GM18511 (cell line): ENCODE measurements around the gene HTRA2.

Experiments used
- ATAC-seq: cut with Tn5 transposase; IDR thresholded peaks from one replicate; pipeline ENCODE4 v1.9.1; 2021; ENCODE audit warnings: mild to moderate bottlenecking, moderate library complexity; ENCODE audit not compliant: unreplicated experiment

The HTRA2 gene

DNA sequence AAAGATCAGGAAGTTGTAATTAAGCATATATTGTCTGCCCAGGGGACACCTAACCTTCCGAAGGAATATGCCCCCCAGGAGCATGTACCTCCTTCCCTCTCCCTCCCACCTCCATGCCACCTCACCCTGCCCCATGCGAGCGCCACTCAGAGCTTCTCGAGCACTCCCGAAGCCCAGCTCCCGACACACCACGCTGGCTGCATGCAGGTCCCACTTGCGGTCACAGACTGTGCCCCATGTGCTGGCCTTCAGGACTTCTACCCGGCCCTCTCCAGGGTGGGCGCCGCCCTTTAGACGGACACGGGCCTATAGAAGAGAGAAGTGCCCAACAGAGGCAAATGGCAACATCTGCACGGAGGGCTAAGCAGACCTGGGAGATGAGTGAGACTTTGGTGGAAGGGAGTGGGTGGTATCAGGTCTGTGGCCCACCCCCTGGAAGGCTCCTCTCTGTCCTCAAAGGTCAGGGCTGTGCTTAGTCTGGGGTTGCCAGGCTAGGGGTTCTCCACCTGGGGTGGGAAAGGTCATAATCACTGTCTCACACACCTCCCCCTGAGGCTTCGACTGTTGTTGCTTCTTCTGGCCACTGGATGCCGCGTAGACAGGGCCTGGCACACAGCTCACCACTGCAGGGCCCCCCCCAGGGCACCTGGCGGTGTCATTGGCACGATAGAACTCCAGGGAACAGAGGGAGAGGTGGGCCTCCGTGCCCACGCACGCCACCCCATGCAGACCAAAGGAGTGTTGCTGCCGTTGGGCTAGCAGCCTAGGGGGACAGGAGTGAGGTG is 6.6 kb downstream of the HTRA2 start:
- no peak for ATAC-seq

- no peak for ATAC-seq
These were observed 7.4 kb downstream of the HTRA2 start for GRCh38 chr2:74537140-74537539.

GRCh38 chr2:74538881-74539339 is 9.2 kb downstream of the HTRA2 start:
- no peak for ATAC-seq

DNA sequence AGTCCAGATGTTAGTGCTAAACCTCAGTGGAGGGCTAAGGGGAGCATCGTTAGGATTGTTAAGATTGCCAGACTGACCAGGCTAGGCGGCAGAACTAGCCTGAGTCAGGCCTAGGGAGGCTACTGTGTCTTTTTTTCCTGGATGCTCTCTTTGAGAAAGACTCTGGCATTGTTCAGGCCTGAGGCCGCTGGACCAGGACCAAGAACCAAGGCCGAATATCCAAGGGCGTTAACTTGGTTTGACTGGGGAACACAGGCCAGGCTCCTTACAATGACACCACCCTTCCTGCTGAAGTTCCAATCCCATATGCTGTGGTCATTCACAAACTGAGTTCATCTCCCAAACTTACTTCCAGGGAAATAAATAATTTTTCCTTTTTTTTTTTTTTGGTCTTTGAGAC is 10.6 kb downstream of the HTRA2 start:
- ATAC-seq: no peak

DNA sequence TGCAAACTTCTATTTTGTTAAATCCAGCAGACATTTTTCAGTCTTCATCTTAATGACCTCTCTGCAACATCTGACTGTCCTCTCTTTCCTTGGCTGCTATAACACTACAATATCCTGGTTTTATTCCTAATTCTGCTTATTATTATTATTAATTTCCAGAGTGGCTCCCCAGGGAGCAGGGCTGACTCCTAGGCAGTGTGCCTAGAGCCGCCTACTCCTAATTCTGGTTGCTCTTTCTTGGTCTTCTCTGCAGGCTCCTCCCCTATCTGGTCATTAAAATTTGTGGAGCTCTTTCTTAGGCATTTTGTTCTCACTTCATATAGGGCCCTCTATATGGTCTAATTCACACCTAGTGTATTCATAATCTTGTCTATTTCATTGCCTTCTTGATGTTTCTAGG is 13.2 kb downstream of the HTRA2 start:
- no peak for ATAC-seq

- ATAC-seq: no peak
These were observed 14.9 kb downstream of the HTRA2 start for GRCh38 chr2:74544634-74545033.

DNA sequence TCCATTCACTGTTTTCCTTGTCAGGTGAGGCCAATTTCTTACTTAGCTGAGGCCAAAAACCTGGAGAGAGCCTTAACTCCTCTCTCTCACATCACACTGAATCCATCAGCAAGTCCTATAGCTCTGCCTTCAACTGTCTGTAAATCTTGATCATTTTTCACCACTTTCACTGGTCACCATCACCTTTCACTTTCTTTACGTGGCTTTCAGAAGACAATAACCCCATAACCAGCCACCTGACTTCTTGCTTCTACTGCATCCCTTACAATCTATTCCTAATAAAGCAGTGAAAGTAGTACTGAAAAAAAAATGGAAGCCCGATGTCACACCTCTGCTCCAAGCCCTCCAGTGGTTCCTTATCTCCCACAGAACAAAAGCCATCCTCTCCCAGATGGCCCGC is 16.3 kb downstream of the HTRA2 start:
- ATAC-seq: no peak

DNA sequence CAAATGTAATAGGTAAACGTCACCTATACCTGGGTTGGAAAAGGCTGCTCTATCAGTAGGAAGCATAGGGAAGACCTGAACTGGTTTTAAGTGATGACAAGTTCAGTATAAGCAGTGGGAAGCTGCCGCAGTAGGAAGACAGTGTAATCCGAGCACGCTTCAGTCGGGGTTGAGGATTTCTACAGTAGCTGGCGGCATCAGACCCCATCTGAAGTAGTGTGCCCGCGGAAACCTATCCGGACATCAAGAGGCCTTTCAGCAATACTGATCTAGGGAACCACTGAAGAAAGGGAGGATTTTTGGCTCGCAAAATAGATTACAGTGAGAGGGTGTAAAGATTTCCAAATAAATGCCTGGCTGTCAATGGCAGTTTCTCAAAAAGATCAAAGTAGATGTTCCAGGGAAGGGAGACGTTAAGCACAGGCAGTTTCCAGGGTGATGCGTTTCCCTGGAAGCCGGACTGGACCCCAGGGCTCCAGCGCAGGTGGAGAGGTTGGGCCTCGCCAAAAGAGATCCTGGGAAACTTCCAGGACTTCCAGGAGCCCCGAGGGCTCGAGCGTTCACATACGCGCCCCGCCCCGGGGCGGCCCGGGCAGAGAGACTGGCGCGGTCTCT is 18.7 kb downstream of the HTRA2 start:
- ATAC-seq: no peak

GRCh38 chr2:74548900-74549826 is 19.4 kb downstream of the HTRA2 start:
- ATAC-seq: peak; percentile 43

GRCh38 chr2:74550231-74550630 is 20.5 kb downstream of the HTRA2 start:
- no peak for ATAC-seq

DNA sequence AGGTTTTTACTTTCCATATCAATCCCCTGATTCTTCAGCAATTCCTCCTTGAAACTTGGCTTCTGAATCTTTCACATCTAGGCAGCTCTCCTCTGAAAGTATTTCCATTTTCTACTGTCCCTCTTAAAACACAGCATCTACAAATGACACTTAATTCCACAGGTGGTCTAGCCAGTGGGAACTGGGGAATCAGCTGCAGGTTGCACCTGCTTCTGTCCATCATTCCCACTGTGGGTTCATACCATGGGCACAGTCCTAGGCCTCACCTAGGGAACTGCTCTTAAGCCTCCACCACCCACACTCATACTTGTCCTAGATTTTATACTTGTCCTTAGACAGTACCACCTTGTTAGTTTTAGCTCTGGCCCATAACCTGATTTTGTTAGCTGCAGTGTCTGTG is 21.8 kb downstream of the HTRA2 start:
- no peak for ATAC-seq

DNA sequence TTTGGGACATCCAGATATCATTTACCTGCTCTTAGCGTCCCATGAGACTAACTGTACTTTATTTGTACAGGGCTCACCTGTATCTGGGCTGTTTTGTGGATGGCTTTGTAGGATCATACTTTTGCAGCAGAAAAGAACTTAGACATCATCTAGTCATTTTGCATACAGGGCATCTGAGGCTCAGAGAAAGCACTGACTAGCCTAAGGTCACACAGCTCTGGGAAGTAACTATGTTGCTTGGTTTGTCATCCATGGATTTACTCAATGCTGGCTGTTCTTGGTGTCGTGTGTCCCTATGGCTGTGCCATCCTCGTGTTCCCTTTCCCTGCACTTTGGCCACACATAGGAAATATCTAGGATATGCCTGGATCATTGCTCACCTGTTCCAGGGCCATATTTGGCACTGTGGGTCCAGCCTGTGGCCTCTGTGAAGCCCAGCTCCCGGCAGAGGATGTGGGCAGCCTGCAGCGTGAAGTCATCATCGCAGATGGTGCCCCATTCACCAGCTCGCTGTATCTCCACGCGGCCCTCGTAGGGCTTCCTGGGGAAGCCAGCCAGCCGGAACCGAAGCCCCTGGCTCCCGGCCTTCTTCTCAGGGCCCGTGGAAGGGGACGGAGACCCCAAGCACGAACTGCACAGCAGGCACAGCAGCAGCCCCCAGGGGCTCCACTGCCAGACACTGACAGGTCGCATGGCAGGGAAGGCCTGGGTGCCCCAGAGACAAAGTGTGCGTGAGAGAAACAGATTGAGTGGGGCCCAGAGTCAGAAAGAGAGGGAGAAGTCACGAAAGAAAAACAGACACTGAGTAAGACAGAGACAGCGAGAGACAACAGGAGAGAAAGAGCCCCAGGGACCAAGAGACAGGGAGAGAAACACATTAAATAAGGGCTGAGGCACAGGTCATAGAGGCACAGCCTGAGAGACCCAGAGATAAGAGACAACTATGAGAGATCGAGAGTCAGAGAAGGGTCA is 22.5 kb downstream of the HTRA2 start:
- peak; percentile 14 for ATAC-seq

DNA sequence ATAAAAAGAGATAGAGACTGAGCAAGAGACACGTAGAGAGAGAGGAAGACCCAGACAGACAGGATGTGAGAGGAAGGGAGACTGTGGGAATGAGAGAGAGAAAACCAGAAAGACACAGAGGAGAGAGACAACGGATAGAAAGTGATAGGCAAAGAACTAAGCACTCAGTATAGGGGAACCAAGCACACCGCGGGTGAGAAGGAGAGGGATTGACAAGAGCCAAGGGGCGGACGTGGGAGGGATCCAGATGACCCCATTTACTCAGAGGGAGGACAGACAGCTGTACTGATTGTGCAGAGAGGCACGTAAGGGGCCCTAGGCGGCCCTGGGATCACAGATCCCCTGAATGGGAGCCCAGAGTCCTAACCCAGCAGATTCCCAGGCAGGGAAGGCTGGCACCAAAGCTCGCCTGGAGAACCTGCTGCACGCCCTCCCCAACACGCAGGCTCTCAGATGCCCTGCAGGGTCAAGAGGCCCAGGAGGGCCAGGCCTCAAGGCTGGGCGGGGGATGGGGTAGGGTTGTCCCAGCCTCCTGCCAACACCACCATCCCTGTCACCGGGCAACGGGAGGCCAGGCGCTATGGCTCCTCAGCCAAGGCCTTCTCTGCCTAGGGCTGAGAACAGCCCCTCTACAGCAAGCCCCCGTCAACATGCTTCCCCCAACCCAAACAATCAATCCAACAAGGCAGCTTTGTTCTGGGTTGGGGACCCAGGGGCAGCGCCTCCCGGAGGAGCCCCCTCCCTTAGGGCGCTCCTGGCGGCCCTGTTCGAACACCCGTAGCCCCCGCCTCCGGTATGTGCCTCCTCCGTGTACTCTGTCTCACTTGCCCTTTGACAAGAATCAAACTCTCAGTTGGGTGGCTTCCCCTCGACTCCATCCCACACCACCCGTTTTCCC is 23.4 kb downstream of the HTRA2 start:
- no peak for ATAC-seq

DNA sequence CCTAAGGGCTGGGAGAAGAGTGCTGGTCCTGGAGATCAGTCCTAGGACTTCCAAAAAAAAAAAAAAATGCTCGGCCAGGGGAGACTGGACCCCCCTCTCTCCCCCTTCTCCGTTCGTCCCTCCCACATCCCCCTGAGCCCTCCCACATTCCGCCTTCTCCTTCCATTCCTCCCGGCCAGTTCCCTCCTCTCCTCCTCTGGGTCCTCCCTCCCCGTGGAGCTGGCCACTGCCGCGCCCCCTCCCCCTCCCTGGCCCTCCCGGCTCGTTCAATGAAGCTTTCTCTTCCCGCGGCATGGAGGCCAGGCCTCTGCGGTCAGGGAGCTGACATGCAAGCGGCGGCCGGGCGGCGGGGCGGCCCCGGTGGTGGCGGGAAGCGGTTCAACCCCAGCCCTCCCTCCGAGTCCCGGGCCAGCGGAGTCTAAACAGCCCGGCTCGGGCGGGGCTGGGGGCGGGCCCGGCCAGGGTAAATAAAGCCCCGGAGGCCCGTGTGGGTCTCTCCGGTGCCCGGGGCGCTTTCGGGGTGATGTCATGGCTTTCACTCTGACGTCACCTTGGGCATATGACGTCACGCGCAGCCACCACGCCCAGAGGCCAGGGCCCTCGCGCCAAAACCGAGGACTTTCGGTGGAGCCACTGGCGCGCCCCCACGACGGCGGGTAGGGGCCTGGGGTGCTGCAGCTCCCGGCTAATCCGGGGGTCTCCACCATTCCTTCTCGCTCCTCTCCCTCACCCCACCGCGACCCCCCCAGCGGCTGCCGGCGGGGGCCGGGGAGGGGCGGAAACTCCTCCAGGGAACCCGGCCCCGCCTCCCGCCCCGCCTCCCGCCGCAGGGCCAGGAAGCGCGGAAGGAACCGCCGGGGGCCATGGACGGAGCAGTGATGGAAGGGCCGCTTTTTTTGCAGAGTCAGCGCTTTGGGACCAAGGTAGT is 24.4 kb downstream of the HTRA2 start, which contains the start of the genes DOK1 and LOXL3:
DOK1 (plus strand) TSS at position 829 of the 928 bp plus-strand sequence; CDS start at position 864, 35 bp downstream.
LOXL3 (minus strand) TSS at position 51 of the 928 bp plus-strand sequence. CDS start 1,308 bp downstream, outside the sequence.
- peak; percentile 70 for ATAC-seq

DNA sequence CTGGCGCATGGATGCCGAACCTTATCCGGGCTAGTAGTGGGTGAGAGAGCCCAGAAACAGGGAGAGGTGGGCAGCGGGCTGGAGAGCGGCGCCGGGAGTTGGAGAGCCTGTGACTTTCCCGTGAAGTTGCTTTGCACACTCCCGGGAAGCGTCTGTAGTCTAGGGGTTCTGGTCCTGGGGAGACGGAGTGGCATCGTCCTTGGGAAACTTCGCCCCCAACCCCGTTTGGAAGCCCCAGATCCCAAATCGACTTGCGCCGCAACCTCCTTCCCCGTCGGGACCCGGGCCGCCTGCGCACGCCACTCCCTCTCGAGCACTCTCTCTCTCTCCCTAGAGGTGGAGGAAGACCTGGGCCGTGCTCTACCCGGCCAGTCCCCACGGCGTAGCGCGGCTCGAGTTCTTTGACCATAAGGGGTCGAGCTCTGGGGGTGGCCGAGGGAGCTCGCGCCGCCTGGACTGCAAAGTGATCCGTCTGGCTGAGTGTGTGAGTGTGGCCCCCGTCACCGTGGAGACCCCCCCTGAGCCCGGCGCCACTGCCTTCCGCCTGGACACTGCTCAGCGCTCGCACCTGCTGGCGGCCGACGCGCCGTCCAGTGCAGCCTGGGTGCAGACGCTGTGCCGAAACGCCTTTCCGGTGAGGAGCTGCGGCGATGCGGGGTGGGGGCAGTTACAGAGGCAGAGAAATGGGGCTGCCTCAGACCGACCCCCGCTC is 25.2 kb downstream of the HTRA2 start:
- peak; percentile 61 for ATAC-seq

DNA sequence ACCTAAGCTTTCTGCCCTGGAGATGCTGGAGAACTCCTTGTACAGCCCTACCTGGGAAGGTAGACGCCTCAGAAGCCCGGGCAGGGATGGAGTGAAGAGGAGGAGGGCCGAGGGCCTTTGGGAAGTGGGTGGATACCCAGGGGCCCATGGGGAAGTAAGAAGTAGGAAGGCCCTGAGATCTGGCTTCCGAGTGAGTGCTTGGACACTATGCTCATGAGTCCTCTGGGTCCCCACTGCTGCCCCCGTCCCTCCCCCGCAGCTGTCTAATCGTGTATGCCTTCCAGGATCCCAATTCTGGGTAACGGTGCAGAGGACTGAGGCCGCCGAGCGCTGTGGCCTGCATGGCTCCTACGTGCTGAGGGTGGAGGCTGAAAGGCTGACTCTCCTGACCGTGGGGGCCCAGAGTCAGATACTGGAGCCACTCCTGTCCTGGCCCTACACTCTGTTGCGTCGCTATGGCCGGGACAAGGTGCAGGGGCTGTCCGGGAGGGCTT is 25.9 kb downstream of the HTRA2 start:
- no peak for ATAC-seq

- ATAC-seq: no peak
These were observed 26.4 kb downstream of the HTRA2 start for GRCh38 chr2:74556159-74556558.
